Loucy (cell line): ENCODE data around the gene SERP2.

ENCODE experiments used
- H2AFZ ChIP-seq: fragments of 200-600 bp; sonication (generic); 2 replicates; pipeline ENCODE4 v1.6.0; 2016; ENCODE audit warnings: antibody characterized with exemption, mild to moderate bottlenecking, low read length, moderate library complexity
- H3F3A ChIP-seq: fragments of 200-600 bp; 2 replicates; pipeline ENCODE4 v1.6.0; 2016; ENCODE audit warnings: antibody characterized with exemption, low read depth, mild to moderate bottlenecking
- H3K27me3 ChIP-seq: fragments of 200-600 bp; sonication (generic); 2 replicates; pipeline ENCODE4 v1.6.1; 2014; ENCODE audit warnings: low read length, mild to moderate bottlenecking; ENCODE audit not compliant: insufficient read depth, poor library complexity, severe bottlenecking
- H3K36me3 ChIP-seq: fragments of 200-600 bp; sonication (generic); 2 replicates; pipeline ENCODE4 v1.6.1; 2016; ENCODE audit warnings: low read length; ENCODE audit not compliant: insufficient read depth
- H3K4me1 ChIP-seq: fragments of 200-600 bp; sonication (generic); 2 replicates; pipeline ENCODE4 v1.5.1; 2014; ENCODE audit warnings: low read length, mild to moderate bottlenecking; ENCODE audit not compliant: insufficient read depth, poor library complexity, severe bottlenecking
- H3K4me2 ChIP-seq: fragments of 200-600 bp; sonication (generic); 2 replicates; pipeline ENCODE4 v1.6.0; 2014; ENCODE audit warnings: antibody characterized with exemption, low read length, low read depth, mild to moderate bottlenecking; ENCODE audit not compliant: poor library complexity, severe bottlenecking
- H3K4me3 ChIP-seq: fragments of 200-600 bp; sonication (generic); 2 replicates; pipeline ENCODE4 v1.5.1; 2014; ENCODE audit warnings: low read length, mild to moderate bottlenecking, mixed read lengths; ENCODE audit not compliant: poor library complexity, severe bottlenecking
- H3K79me2 ChIP-seq: fragments of 200-600 bp; sonication (generic); 2 replicates; pipeline ENCODE4 v1.6.1; 2014; ENCODE audit warnings: low read length; ENCODE audit not compliant: insufficient read depth
- H3K9ac ChIP-seq: fragments of 200-600 bp; sonication (generic); 2 replicates; pipeline ENCODE4 v1.6.0; 2014; ENCODE audit warnings: mild to moderate bottlenecking, low read depth, low read length, moderate library complexity; ENCODE audit not compliant: poor library complexity, severe bottlenecking
- H3K9me2 ChIP-seq: fragments of 200-600 bp; sonication (generic); replicated peaks from 2 replicates; pipeline ENCODE4 v1.6.1; 2016; ENCODE audit warnings: low read depth, low read length, mixed read lengths
- H3K9me3 ChIP-seq: fragments of 200-600 bp; sonication (generic); 2 replicates; pipeline ENCODE4 v1.6.1; 2014; ENCODE audit warnings: mild to moderate bottlenecking, antibody characterized with exemption, low read length, low read depth; ENCODE audit not compliant: insufficient read depth
- H4K20me1 ChIP-seq: fragments of 200-600 bp; sonication (generic); 2 replicates; pipeline ENCODE4 v1.6.0; 2014; ENCODE audit warnings: antibody characterized with exemption, low read length, mild to moderate bottlenecking; ENCODE audit not compliant: insufficient read depth, poor library complexity, severe bottlenecking
- CTCF ChIP-seq: fragments of 200-600 bp; sonication (generic); conservative IDR thresholded peaks from 2 replicates; pipeline ENCODE4 v1.5.1; 2014; ENCODE audit warnings: mild to moderate bottlenecking, antibody characterized with exemption, low read length
- EZH2phosphoT487 ChIP-seq: fragments of 200-600 bp; IDR thresholded peaks from 2 replicates; pipeline ENCODE4 v1.6.1; 2018; ENCODE audit warnings: antibody characterized with exemption, mild to moderate bottlenecking, moderate library complexity, borderline replicate concordance

SERP2 gene

GRCh38 chr13:44385847-44386246 lies 12.2 kb downstream of the SERP2 start:
- no peak for TF ChIP-seq CTCF
- TF ChIP-seq EZH2phosphoT487 = no peak

GRCh38 chr13:44386913-44387556 lies 13.4 kb downstream of the SERP2 start:
- no peaks in the 10 kb centered on the region for H3K79me2 ChIP-seq
- H2AFZ ChIP-seq = peak overlapping the region; percentile 35; the same call in 1 of the 2 replicates
- H3K4me1 ChIP-seq = no peaks in the 10 kb centered on the region
- no peaks in the 10 kb centered on the region for H3K9me3 ChIP-seq
- H3K36me3 ChIP-seq = no peaks in the 10 kb centered on the region
- H3F3A ChIP-seq = no peaks in the 10 kb centered on the region
- H3K27me3 ChIP-seq = no peaks in the 10 kb centered on the region
- no peak overlapping the region for H3K4me2 ChIP-seq
- no peak for TF ChIP-seq CTCF
- no peak for TF ChIP-seq EZH2phosphoT487
- no peaks in the 10 kb centered on the region for H4K20me1 ChIP-seq
- H3K4me3 ChIP-seq = no peak overlapping the region
- H3K9ac ChIP-seq = no peak overlapping the region
- H3K9me2 ChIP-seq = no peaks in the 10 kb centered on the region

More at GRCh38 chr13:44385847-44386246, 12.2 kb downstream of the SERP2 start:
- H3K36me3 ChIP-seq = no peaks in the 10 kb centered on the region
- no peaks in the 10 kb centered on the region for H3F3A ChIP-seq
- no peak overlapping the region for H3K4me3 ChIP-seq
- H3K27me3 ChIP-seq = no peaks in the 10 kb centered on the region
- no peaks in the 10 kb centered on the region for H3K79me2 ChIP-seq
- no peaks in the 10 kb centered on the region for H3K9me3 ChIP-seq
- H3K4me1 ChIP-seq = no peaks in the 10 kb centered on the region
- no peaks in the 10 kb centered on the region for H3K9me2 ChIP-seq
- H3K9ac ChIP-seq = no peak overlapping the region
- H2AFZ ChIP-seq = no peak overlapping the region
- no peak overlapping the region for H3K4me2 ChIP-seq
- no peaks in the 10 kb centered on the region for H4K20me1 ChIP-seq

GRCh38 chr13:44388427-44389059 lies 14.9 kb downstream of the SERP2 start:
- TF ChIP-seq CTCF (no peak), EZH2phosphoT487 (no peak)
- Histone ChIP-seq H3K79me2 (no peaks in the 10 kb centered on the region), H3K27me3 (no peaks in the 10 kb centered on the region), H3K4me1 (no peaks in the 10 kb centered on the region), H3K9ac (no peak overlapping the region), H3K4me3 (no peak overlapping the region), H4K20me1 (no peaks in the 10 kb centered on the region), H3K9me3 (no peaks in the 10 kb centered on the region), H3K36me3 (no peaks in the 10 kb centered on the region), H2AFZ (0 out of 2 replicates have a peak overlapping the region, but pooled peaks have one; percentile 4), H3K4me2 (no peak overlapping the region), H3F3A (no peaks in the 10 kb centered on the region), H3K9me2 (no peaks in the 10 kb centered on the region)
